Panc1 (cell line): ENCODE measurements around the gene TBC1D8B.

Experiments used
- SIN3A ChIP-seq: IDR thresholded peaks from 2 replicates; pipeline ENCODE4 v1.6.1; 2012; ENCODE audit warnings: low read depth, mild to moderate bottlenecking, low read length, moderate library complexity, borderline replicate concordance; ENCODE audit not compliant: insufficient read depth
- TF ChIP-seq, protein P1 (sequence below): fragments of 450-650 bp; IDR thresholded peaks from 2 replicates; pipeline ENCODE4 v1.5.1; 2017; ENCODE audit warnings: mild to moderate bottlenecking
- TF ChIP-seq, protein P2 (sequence below), 2 experiments: IDR thresholded peaks; 2 replicates each; pipeline ENCODE4 v1.6.1; 2011 to 2012; ENCODE audit warnings: low read depth in 2 of 2, control low read depth in 1 of 2, low read length in 1 of 2, mild to moderate bottlenecking in 1 of 2, moderate library complexity in 1 of 2; ENCODE audit not compliant: insufficient read depth in 1 of 2

DNA sequence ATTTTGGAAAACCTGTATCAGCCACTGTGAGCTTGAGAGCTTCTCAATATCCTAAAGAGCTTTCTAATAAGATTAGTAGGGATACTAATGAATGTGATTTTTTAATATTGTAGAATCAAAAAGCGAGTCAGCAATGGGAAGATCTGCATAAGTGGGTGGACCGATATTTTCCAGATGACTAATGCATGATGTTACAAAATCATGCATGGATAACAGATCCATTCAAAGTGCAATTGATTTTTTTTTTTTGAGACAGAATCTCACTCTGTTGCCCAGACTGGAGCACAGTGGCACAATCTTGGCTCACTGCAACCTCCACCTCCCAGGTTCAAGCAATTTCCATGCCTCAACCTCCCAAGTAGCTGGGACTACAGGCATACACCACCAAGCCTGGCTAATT lies 110.4 kb downstream of the TBC1D8B start:
- TF ChIP-seq, protein P1, sequence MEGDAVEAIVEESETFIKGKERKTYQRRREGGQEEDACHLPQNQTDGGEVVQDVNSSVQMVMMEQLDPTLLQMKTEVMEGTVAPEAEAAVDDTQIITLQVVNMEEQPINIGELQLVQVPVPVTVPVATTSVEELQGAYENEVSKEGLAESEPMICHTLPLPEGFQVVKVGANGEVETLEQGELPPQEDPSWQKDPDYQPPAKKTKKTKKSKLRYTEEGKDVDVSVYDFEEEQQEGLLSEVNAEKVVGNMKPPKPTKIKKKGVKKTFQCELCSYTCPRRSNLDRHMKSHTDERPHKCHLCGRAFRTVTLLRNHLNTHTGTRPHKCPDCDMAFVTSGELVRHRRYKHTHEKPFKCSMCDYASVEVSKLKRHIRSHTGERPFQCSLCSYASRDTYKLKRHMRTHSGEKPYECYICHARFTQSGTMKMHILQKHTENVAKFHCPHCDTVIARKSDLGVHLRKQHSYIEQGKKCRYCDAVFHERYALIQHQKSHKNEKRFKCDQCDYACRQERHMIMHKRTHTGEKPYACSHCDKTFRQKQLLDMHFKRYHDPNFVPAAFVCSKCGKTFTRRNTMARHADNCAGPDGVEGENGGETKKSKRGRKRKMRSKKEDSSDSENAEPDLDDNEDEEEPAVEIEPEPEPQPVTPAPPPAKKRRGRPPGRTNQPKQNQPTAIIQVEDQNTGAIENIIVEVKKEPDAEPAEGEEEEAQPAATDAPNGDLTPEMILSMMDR, result no peak
- TF ChIP-seq SIN3A, result no peak
- TF ChIP-seq, protein P2, sequence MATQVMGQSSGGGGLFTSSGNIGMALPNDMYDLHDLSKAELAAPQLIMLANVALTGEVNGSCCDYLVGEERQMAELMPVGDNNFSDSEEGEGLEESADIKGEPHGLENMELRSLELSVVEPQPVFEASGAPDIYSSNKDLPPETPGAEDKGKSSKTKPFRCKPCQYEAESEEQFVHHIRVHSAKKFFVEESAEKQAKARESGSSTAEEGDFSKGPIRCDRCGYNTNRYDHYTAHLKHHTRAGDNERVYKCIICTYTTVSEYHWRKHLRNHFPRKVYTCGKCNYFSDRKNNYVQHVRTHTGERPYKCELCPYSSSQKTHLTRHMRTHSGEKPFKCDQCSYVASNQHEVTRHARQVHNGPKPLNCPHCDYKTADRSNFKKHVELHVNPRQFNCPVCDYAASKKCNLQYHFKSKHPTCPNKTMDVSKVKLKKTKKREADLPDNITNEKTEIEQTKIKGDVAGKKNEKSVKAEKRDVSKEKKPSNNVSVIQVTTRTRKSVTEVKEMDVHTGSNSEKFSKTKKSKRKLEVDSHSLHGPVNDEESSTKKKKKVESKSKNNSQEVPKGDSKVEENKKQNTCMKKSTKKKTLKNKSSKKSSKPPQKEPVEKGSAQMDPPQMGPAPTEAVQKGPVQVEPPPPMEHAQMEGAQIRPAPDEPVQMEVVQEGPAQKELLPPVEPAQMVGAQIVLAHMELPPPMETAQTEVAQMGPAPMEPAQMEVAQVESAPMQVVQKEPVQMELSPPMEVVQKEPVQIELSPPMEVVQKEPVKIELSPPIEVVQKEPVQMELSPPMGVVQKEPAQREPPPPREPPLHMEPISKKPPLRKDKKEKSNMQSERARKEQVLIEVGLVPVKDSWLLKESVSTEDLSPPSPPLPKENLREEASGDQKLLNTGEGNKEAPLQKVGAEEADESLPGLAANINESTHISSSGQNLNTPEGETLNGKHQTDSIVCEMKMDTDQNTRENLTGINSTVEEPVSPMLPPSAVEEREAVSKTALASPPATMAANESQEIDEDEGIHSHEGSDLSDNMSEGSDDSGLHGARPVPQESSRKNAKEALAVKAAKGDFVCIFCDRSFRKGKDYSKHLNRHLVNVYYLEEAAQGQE (IDR thresholded peaks at IDR 0.05; ENCODE audit: insufficient read depth in 1 of 2, low read depth in 2 of 2, low read length in 1 of 2), result no peak
